Measurements from ENCODE around the gene MSTO1.

- TF ChIP-seq CTCF (IDR thresholded peaks at IDR 0.05; ENCODE audit: insufficient read depth, low read length) (no peak), GABPA (IDR thresholded peaks at IDR 0.05; ENCODE audit: low read depth) (no peak), POLR2AphosphoS5 (IDR thresholded peaks at IDR 0.05; ENCODE audit: low read depth) (peak; percentile 96)
These were observed 47.2 kb upstream of the MSTO1 start, which contains the start of gene ASH1L for GRCh38 chr1:155562581-155563376.

Data from HL-60 (cell line).